Measurements from ENCODE around the gene KIFC1.

The KIFC1 gene

DNA sequence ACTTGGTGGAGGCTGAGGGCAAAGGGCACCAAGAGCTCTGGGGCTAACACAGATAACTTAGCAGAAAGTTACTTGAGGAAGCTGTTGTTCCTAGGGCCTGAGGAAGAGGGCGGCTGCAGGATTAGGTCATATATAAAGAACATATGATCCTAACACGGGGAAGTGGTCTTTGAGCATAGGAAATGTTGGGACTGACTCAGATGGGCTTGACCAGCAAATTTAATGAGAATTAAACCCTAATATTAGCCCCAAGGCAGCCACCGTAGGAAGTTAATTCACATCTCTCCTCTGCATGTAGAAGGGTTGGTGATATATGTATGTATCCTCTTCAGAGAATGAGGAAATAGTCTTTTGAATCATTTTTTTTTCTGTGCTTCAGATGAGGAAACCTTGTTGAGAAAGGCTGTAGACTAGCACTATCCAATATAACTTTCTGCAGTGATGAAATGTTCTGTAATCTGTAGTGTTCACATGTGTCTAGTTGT, 53.5 kb downstream of the KIFC1 start:
- no peak for DNase-seq

- DNase-seq: no peak
These were observed 54.7 kb downstream of the KIFC1 start for GRCh38 chr6:33446356-33446755.

DNA sequence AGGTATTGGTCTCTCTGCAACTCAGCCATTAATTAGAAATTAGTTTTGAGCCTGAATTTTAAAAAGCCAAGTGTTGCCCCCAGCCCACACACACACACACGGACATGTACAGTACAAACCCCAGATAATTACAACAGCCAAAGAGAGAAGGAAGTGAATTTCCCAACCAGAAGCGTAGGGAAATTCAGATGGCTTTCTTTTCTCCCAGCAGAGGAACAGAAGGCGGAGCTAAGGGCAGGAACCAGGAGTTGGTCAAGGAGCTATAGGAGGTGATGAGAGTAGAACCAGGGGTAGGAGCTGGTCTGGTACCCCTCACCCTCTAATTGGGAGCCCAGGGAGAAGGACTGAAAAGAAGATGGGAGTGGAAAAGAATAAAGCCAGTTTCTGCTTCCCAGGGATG, 58.8 kb downstream of the KIFC1 start:
- peak in 1 of 2 experiments; percentile 17 for DNase-seq

- DNase-seq: no peak
These were observed 60.0 kb downstream of the KIFC1 start for GRCh38 chr6:33451606-33452005.

GRCh38 chr6:33452496-33452895, 60.9 kb downstream of the KIFC1 start:
- DNase-seq: no peak

DNA sequence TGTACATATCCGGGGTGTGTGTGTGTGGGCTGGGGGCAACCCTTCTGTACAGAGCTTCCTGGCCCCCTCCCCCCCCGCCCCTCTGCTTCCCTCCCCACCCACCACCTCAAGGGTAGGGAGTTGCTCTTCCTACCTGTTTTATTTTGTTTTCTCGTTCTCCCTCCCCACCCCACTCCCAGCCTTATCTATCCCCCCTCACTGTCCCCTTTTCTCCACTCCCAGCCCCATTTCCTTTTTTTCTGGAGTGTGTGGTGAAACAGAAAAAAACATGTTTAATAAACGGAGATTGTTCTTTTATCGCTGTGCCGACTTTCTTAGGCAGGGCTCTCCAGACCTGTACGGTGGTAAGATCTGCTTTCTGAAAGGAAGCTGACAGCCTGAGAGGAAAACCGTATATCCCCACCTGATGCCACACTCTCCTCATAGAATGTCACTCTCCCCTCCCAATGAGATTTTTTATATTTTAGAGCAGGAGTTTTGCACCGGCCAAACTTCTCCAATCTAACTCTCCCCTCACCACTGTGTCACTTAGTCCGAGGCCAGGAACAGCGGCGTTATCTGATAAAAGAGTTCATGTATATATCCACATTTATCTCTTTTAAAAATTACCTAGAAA, 61.9 kb downstream of the KIFC1 start:
- peak in 1 of 2 experiments; percentile 26 for DNase-seq

DNA sequence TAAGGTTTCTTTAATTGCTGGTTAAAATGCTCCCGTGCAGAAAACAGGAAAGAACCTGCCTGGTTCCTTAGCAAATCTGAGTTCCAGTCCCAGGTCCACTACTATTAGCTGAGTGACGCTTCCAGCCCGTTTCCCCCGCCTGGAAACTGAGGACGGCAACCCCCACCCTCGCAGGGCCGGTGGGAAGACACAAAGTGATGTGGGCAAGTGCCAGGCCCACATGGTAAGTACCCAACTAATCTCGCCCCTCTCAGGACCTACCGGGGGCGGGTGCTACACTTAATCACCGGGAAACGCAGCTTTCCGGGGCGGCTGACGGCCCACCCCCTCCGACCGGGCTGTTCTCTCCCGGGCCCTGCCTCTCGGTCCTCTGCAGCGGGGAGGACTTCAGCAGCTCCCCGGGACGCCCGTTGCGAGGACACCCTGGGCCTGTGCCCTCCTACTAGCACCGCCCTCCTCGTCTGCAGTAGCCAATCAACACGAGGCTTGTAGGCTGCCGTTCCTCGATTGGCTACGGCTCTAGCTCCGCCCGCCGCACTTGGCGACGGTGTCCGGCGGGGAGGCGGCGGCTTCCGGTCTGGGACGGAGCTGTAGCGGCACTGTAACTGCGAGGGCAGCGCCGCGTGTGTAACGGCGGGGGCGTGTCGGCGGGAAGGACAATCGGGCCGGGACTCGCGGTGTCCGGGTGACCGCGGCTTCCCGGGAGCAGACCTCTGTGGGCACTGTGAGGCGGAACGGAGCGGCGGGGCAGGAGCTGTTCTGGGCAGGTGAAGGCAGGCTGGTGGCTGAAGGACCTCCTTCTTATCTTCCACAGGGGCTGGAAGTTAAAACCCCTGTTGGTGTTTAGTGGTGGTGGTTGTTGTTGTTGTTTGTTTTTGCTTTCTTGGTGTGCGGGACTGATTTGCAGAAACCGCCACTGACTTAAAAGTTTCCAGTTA, 62.7 kb downstream of the KIFC1 start, which contains the start of gene ZBTB9:
Gene ZBTB9 (plus strand): TSS at position 568 of the 938 bp plus-strand sequence. CDS start 525 bp downstream, outside the sequence.
- peak; percentile 95 for DNase-seq

- no peak for DNase-seq
These were observed 63.4 kb downstream of the KIFC1 start for GRCh38 chr6:33455051-33455450.

- DNase-seq: no peak
These were observed 64.5 kb downstream of the KIFC1 start for GRCh38 chr6:33456156-33456555.

GRCh38 chr6:33458676-33459075, 67.1 kb downstream of the KIFC1 start:
- DNase-seq: no peak

- no peak for DNase-seq
These were observed 67.6 kb downstream of the KIFC1 start for GRCh38 chr6:33459226-33459625.

All from Kasumi-1 (cell line).